GM19351 (cell line): Measurements from ENCODE around the gene CC2D1B.

ENCODE experiments used
- ATAC-seq: cut with Tn5 transposase; IDR thresholded peaks from one replicate; pipeline ENCODE4 v1.9.1; 2021; ENCODE audit warnings: mild to moderate bottlenecking, moderate library complexity; ENCODE audit not compliant: unreplicated experiment

Gene CC2D1B

DNA sequence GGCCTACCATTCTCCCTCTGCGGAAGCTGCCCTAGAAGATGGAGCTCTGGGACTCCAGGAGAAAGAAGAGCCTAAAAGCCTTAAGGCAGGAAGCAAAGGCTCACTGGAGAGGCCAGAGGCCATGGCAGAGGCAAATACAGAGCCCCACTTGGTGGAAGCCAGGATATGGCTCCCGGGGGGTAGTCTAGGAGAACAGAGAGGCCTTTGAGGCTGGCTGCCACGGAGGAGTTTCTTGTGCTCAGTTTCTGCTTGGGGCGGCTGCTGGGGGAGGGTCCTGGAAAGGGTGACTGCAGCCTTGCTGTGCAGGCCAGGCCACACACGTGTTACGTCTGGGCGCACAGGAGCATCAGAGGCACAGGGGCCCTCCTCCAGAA, 5.4 kb downstream of the CC2D1B start:
- no peak for ATAC-seq

GRCh38 chr1:52359676-52360594, 6.1 kb downstream of the CC2D1B start:
- ATAC-seq = no peak

DNA sequence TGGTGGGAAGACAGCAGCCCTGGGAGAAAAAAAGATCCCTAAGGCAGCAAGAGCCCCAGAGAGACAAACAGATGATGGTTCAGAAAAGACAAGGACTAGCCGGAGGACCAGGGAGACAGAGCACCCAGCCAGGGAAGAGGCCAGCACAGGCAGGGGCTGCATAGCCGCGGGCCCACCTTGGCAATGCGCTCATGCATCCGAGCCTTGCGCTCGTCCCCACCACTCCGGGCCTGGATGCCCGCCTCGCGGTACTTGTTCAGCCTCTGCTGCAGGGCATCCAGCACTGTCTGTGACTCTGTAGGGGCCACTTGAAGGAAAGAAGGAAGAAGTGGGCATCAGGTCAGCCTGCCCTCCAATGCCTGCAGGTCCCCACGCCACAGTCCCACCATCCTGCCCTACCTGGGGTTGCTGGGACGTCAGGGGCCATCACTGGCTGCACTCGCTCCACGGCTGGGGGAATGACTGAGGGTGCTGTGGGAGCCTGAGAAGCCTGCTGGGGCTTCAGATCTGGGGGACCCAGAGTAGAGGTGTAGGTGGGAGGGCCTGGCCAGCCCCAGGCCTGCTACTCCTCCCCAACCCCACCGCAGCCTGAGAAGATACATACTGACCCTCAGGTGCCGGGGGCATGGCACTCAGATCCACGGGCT, 7.0 kb downstream of the CC2D1B start:
- ATAC-seq = no peak

DNA sequence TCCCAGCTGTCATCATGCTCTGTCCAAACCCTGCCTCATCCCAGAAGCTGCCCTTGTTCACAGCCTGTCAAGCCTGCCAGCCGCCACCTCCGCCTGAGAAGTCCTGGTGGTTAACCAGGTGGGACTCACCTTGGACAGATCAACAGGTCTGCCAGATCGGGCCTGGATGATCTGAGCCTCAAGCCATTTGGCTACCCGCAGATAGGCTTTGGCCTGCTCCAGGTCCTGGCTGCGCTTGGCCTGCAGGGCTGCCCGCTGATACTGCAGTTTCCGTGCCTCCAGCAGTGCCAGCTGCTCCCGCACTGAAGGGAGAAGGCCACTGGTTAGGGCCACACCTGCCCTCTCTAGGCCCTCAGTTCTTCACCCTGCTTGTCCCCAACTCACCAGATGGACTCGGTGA, 8.6 kb downstream of the CC2D1B start:
- ATAC-seq = no peak

DNA sequence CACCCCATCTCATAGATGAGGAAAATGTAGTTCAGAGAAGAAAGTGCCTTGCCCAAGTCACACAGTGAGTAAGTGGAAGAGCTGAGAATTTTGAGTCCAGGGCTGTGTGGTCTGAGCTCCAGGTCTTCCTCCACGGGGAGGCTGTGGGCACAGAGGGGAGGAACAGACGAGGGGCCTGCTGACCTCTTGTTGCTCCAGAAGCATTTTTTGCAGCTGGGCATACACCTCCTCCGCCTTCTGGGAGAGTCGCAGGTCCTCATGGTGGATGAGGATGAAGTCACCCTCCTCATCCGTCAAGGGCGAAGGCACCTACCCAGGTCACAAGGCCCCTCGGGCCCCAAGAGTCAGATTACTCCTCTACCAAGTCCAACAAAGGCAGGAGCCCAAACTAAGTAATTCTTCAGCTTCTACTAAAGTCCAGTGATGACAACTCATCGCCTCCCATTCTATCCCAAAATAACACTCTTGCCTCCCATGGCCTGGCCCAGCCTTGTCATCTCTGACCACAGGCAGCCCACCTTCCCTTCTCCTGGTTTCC, 9.1 kb downstream of the CC2D1B start:
- ATAC-seq = no peak

DNA sequence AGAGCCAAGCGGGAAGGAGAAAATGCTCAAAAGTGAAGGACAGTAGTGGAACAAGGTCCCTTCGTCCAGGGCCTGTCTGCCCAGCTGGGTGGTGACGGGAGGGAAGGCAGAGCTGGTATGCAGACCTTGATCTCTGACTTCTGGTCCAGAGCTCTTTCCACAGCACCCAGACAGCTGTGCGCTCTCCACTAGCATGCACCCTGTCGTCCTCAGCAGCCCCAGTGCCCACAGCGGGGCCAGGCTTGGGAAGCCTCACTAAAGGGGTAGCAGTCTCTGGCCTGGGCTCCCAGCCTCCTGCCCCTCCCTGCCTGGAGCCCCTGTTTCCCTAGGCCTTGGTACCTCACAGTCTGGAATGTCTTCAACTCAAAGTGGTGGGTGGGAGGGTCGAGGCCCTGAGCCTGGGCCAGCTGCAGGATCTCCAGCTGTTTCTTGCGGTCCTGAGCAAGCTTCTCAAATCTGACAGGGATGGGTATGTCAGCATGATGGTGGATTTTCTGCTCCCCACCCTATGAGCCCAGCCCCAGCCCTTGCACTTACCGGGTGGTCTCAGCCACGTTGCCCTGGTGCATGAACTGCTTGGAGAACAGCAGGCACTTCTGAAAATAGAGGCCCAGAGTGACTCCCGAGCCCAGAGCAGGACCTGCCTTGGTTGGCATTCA, 10.0 kb downstream of the CC2D1B start:
- no peak for ATAC-seq

- no peak for ATAC-seq
Measured at GRCh38 chr1:52355436-52355835, 10.6 kb downstream of the CC2D1B start.

- ATAC-seq = no peak
Measured at GRCh38 chr1:52352690-52353089, 13.3 kb downstream of the CC2D1B start.

DNA sequence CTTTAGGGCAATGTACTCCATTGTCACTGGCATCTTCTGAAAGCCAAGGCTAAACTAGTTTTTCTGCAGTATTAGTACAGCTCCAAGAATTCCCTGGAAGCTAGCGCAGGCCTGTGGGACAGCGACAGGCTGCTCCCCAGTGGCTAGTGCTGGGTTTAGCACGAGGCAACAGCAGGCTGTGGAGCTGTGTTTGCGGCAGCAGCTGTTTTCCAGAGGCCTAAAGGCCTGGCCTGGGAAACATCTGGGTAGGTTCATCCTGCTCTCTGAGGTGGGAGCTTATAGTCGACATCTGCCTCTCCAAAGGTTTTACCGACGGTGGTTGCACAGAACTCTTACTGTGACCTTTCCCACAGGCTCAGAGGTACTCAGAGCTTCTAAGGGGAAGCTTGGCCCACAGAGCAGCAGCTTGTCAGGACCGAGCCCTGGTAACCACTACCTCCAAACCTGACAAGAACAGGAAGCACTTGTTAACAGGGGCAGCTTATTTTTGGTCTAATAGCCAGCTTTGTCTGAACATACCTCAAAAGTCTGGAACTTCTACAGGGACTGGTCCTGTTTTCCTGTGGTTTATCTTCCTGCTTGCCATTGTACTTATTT, 17.2 kb downstream of the CC2D1B start:
- no peak for ATAC-seq

- ATAC-seq = no peak
Measured at GRCh38 chr1:52346653-52347052, 19.4 kb downstream of the CC2D1B start.

- ATAC-seq = no peak
Measured at GRCh38 chr1:52345252-52345651, 20.8 kb downstream of the CC2D1B start.

DNA sequence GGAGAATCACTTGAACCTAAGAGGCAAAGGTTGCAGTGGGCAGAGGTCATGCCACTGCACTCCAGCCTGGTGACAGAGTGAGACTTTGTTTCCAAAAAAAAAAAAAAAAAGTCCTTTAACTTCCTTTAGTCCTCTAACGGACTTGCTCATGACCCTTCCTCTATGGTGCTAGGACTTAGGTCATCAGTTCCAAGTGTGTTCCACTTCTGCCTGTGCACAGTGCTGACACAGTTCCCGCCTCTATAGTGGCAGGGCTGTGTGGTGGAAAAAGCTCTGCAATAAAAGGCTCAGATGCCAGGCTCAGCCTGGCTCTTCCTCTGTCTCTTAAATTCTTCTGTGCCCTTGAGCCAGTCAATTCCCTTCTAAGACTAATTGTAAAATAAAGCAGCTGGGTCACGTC, 22.0 kb downstream of the CC2D1B start:
- no peak for ATAC-seq

DNA sequence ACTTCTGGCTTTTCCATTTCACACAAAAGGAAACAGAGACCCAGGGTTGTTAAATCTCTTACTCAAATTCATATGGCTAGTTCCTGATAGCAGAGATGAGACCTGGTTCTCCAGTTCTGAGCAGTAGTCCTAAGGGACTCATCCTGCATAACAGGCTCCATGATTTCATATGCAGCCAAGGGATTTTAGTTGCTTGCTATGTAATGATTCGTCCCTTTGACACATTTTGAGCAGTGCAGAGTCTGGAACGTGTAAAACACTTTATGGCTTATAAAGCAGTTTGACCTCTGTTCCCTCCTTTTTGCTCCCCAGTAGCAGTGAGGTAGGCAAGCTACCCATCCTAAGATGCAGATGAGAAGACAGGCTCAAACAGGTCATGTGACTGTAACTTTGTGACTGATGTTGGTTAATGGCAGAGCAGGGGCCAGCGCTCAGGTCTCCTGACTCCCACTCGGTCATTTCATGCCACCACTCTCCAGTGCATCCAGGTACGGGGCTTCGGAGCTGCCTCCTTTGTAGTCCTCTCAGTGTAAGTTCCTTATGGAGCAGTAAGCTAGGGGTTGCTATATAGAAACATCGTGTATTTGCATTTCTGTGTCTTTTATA, 24.2 kb downstream of the CC2D1B start:
- no peak for ATAC-seq

DNA sequence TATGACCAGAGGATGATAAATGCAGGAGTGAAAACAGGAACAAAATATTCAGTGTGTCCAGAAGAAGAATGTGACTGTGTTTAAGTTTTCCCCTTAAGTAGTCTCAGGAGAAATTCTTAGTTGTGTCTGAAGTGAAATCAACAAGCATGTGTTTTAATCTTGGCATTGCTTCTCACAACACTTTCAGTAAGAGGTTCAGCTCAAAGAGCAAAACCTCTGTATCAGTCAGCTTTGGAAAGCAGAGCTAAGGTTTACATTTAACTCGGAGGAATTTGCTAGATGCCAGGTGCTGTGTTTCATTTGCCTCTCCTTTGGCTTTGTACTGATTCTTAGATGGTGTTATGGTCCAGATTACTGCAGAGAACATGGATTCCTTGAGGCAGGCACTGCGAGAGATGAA, 28.6 kb downstream of the CC2D1B start:
- no peak for ATAC-seq

- ATAC-seq = no peak
Measured at GRCh38 chr1:52334906-52335528, 31.0 kb downstream of the CC2D1B start.

- ATAC-seq = no peak
Measured at GRCh38 chr1:52332411-52332810, 33.6 kb downstream of the CC2D1B start.

DNA sequence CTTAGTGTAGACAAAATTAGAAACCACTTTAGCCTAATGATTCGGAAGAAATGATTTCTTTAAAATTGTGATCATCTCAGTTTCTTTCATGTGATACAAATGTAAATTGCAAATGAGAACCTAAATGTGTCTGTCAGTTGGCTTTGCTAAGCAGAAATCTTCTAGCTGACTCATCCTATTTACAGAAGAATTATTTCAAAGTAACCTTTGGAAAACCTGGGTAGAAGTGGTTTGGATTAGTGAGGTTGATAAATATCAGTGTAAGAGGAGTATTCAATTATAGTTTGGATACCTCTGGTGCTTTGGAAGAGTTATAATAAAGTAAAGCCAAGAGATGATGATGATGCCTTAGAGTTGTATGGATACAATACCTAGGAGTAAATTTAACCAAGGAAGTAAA, 37.4 kb downstream of the CC2D1B start:
- ATAC-seq = no peak

GRCh38 chr1:52325786-52326185, 40.2 kb downstream of the CC2D1B start:
- ATAC-seq = no peak

DNA sequence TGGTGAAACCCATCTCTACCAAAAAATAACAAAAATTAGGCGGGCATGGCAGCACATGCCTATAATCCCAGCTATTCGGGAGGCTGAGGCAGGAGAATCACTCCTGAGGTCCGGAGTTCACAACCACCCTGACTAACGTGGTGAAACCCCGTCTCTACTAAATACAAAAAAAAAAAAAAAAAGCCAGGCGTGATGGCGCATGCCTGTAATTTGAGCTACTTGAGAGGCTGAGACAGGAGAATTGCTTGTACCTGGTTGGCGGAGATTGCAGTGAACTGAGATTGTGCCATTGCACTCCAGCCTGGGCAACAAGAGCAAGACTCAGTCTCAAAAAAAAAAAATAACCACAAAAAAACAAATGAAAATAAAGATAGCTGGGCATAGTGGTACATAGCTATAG, 42.3 kb downstream of the CC2D1B start:
- no peak for ATAC-seq

DNA sequence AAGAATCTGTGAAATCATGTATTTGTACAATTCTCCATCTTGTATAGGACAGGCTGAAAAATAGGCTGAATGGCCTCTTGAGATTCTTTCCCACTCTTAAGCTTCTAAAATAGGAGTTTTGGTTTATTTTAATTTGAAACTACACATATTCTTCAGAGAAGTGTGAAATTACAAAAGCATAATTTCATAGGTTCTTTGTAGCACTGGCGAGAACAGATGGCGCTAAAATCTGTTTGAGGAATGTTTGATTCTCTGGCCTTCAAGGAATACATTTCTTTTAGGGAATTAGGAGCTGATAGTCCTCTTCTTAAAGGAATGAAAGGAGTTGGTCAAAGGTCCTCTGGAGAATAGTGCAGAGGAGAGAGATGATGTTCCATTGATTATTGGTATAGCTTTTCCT, 44.9 kb downstream of the CC2D1B start:
- no peak for ATAC-seq
